Motor neuron (in vitro differentiated cells): ENCODE data around the gene RUNX1. TPM values are rescaled to one million over a fixed set of nuclear protein-coding genes. Genes with fewer than 3 reads are reported as not detected.

Experiments used
- ATAC-seq, 8 experiments: fragments of 200-7000 bp; cut with Tn5 transposase; replicated peaks in 6 of 8; 2 replicates each; pipeline ENCODE4 v1.8.0; 2021; ENCODE audit warnings: mild to moderate bottlenecking in 8 of 8, moderate library complexity in 8 of 8
- H3K27ac ChIP-seq, 2 donors: fragments of 250-450 bp; sonication (Bioruptor Pico); 2 replicates each; pipeline ENCODE4 v1.9.0; 2021; ENCODE audit warnings: antibody characterized with exemption in 2 of 2, mild to moderate bottlenecking in 2 of 2, moderate library complexity in 1 of 2
- H3K4me1 ChIP-seq, 2 donors: fragments of 250-450 bp; sonication (Bioruptor Pico); replicated peaks in 1 of 2; 2 replicates each; pipeline ENCODE4 v1.6.1; 2021; ENCODE audit warnings: antibody characterized with exemption in 2 of 2, mild to moderate bottlenecking in 2 of 2, moderate library complexity in 1 of 2
- H3K4me3 ChIP-seq, 5 donors: fragments of 250-450 bp; sonication (Bioruptor Pico); 2 replicates each; pipeline ENCODE4 v1.9.0; 2021; ENCODE audit warnings: antibody characterized with exemption in 5 of 5, mild to moderate bottlenecking in 5 of 5, moderate library complexity in 4 of 5
- WGBS, 10 experiments: fragments of 450-650 bp; shearing (Covaris generic); methylation state at CpG; one replicate each; pipeline ENCODE4 v1.0.0; 2022; 5-methylcytosine and 5-hydroxymethylcytosine counted together
- in situ Hi-C, 9 experiments: fragments of 400-800 bp; cut with MboI; loops; one replicate each; pipeline ENCODE4 v1.15.0; 2021; ENCODE audit warnings: low sequenced_read_pairs in 9 of 9, low pct_unique_long_range_greater_than_20kb in 2 of 9; ENCODE audit not compliant: unreplicated experiment in 9 of 9
- total RNA-seq, 8 experiments: library from RNA; unstranded; fragments of 300-600 nt; gene quantifications; 2 replicates each; pipeline versions ENCODE4 v1.2.3 to v1.2.4, GENCODE V29; 2022

Gene RUNX1
- total RNA-seq, 8 experiments from 2014 or later = 0.05 to 49.0 (median 3.6) TPM

DNA sequence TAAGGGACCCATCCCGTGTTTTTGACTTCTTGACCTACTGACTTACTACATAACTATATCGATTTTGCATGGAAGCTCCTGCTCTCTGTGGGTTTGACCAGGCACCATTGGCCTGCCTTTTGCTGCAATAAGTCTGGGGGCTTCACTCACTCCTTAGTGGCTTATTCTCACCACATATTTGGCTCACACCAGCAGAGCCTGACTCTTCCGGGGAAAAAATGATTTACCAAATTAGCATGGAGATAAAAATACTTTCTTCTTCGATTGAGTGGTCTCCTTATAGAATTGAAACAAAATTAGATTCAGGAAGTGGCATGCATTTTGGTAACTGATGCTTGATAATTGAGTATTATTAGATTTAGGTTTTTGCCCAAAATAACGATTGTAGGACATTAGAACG, 129.7 kb downstream of the RUNX1 start:
- no peak overlapping the region for H3K27ac ChIP-seq
- no peaks in the 10 kb centered on the region for H3K4me1 ChIP-seq
- in situ Hi-C loops = no loop called here
- ATAC-seq = no peak
- 21 to 94% (median 57%) methylated on average over 2 to 6 of the region's 6 CpGs for WGBS, 10 experiments
- H3K4me3 ChIP-seq = no peak overlapping the region

DNA sequence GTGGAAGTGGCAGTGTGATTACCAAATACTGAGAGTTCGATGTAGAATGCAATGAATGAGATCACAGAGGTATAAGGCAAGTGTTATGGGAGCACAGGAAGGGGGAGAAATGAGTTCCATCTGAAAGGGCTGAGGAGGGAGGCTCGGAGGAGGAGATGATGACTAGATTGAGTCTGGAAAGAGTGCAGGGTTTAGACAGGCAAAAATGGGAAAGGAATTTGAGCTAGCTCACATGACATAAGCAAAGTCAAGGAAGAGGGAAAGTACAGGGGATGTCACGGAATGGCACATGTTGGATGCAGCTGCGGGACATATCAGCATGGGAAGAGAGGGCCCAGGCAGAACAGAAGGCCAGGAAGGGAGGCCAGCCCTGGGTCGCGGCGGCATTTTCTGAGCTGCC, 132.7 kb downstream of the RUNX1 start:
- in situ Hi-C loops = no loop called here
- peak in 1 of 8 experiments; percentile 19 for ATAC-seq
- no peak overlapping the region for H3K27ac ChIP-seq
- peaks cover 0 to 2% of the 10 kb centered on the region in 2 donors for H3K4me1 ChIP-seq
- H3K4me3 ChIP-seq = no peak overlapping the region
- 8 to 97% (median 50%) methylated on average over 1 to 7 of the region's 7 CpGs; no CpG with 5 or more reads in 1 of the 10 experiments for WGBS, 10 experiments

DNA sequence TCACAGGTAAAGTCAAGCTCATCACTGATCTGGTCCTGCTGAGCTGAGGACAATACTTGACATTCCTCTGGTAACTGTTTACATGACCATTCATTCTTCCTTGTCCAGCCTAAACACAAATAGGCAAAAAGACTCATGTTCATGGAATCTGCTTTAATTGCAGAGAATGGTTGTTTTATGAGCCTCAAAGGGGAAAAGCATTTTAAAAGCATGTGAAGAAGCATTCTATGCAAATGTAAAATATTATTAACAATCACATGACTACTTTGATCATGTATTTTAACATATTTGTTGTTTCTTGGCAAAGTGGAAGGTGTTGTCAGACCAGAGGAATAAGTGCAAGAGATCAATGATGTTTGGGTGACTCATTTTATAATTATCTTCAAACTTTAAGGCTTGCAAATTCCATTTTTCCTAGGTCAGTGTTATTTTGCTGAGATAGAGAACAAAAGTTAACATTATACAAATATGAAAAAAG, 133.7 kb downstream of the RUNX1 start:
- Histone ChIP-seq H3K4me1 (peaks cover 0 to 2% of the 10 kb centered on the region in 2 donors), H3K4me3 (no peak overlapping the region), H3K27ac (no peak overlapping the region)
- peak in 2 of 8 experiments; percentile 26 to 62 for ATAC-seq
- in situ Hi-C loops = no loop called here

DNA sequence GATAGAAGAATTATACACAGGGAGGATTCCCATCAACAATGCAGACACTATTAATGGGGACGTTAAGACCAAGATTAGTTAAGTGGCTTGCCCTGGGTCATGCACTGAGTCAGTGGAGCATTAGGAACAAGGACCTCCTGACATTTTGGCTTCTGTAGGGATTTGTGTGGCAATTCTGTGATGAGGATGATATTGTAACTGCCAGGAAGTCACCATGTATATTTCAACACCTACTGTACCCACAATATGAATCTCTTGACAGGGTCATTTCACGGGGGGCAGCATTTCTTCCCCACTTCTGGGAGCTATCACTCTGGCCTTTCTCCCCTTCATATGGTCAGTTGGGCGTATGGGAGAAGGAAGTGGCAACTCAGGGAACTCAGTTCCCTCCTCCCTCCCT, 134.9 kb downstream of the RUNX1 start:
- Histone ChIP-seq H3K4me3 (no peak overlapping the region), H3K27ac (no peak overlapping the region), H3K4me1 (peaks cover 0 to 8% of the 10 kb centered on the region in 2 donors)
- ATAC-seq = no peak
- in situ Hi-C loops = no loop called here
- WGBS, 10 experiments = 0 to 90% (median 46%) methylated on average over 1 to 2 of the region's 3 CpGs; no CpG with 5 or more reads in 5 of the 10 experiments

DNA sequence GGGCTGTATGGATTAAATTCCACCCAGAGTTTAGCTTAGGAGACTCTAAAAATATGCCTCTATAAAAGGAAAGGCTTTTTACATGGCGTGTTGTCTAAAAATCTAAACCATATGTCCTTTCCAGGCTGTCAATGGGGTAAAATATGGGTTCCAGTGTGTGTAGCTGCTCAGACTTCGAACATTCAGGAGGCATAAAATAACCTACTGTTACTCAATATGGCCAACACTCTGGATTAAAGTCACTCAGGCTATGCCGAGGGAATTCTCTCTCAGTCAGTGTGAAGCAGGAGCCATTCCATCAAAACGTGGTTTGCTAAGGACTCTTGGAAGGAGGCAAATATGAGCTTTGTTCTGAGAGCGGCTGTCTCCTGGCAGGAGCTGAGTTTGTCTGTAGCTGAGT, 135.3 kb downstream of the RUNX1 start:
- Histone ChIP-seq H3K4me3 (no peak overlapping the region), H3K27ac (no peak overlapping the region), H3K4me1 (peaks cover 0 to 8% of the 10 kb centered on the region in 2 donors)
- ATAC-seq = no peak
- in situ Hi-C loops = no loop called here
- 3 to 89% (median 50%) methylated on average over 2 to 5 of the region's 5 CpGs for WGBS, 10 experiments

DNA sequence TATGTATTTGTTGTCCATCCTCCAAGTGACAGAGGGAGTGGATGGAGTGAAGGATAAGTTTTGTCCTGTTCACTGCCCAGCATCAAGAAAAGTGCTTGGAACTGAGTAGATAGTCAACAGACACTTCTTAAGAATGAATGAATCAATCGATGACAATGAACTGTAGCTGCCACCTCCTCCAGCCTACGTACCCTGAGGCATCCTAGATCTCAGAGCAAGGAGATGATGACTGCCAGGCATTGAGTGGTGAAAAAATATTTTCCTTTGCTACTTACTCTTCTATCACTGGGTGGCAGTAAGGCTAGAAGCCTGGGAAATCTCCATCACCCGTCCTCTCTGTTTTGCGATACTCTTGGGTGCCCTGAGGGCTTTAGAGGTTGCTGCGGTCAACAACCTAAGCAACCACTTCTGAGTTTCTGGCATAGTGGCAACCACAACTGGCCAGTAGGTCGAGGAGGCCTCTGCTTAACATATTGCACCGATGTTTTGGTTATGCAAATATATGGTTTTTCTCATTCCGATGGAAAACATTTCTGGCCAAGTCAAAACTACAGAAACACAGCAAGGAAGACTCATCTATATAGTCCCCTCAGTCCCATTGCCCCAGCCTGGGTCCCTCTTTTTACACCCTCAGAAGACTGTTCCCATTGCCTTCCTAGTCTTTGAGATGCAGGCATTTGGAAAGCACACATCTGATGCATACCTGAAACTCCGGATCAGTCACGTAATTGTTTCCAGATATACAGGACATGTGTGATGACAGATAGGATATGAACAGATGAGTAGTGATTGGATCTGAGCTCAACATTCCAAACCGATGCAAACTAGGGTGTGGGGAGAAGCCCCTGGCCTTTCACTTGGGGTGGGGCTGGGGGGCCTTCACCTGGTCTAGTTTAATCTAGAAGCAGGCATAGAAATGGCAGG, 136.8 kb downstream of the RUNX1 start:
- peak in 3 of 8 experiments; percentile 20 to 46 (median 30) for ATAC-seq
- Histone ChIP-seq H3K4me1 (peaks cover 0 to 8% of the 10 kb centered on the region in 2 donors), H3K27ac (no peak overlapping the region), H3K4me3 (no peak overlapping the region)
- in situ Hi-C loops = no loop called here
- WGBS, 10 experiments = 69 to 100% (median 82%) methylated on average over 1 to 8 of the region's 11 CpGs; no CpG with 5 or more reads in 2 of the 10 experiments

DNA sequence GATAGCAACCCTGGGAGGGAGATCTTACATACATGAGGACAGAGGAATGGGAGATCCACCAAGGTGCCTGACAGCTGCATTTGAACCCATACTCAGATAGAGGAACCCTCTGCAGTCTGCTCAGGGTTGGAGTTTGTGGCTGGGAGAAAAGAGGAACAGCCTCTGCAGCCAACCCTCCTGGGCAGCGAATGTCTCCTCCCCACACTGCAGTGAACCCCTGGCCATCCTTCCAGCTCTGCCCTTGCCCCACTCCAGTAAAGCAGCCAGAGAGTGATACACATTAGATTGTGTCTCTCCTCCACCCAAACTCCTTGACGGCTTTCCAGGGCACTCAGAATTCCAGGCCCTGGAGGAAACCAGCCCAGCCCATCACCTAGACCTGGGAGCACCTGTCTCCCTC, 137.7 kb downstream of the RUNX1 start:
- in situ Hi-C loops = no loop called here
- H3K27ac ChIP-seq = no peak overlapping the region
- ATAC-seq = no peak
- WGBS, 10 experiments = 67 to 83% methylated on average over 1 of the region's 2 CpGs; no CpG with 5 or more reads in 8 of the 10 experiments
- H3K4me1 ChIP-seq = peaks cover 0 to 8% of the 10 kb centered on the region in 2 donors
- H3K4me3 ChIP-seq = no peak overlapping the region

DNA sequence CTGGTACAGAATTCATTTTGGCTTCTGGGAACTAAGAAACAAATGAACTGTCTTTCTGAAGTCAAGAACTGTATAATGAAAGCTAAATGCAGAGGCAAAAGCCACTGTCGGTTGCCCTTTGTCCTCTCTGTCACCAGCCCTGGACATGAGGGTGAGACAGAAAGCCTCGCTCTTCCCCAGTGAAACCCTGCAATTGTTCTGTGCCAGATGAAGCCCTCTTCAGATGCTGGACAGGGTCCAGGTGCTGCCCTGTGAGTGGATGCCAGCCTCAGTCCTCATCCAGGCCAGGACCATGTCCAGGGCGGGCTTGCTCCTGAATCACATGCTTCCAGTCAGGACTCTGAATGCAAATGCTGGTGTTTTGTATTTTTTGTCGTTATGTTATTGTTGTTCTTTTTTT, 138.7 kb downstream of the RUNX1 start:
- H3K4me1 ChIP-seq = peaks cover 0 to 8% of the 10 kb centered on the region in 2 donors
- ATAC-seq = no peak
- H3K4me3 ChIP-seq = no peak overlapping the region
- 56 to 97% (median 70%) methylated on average over 1 to 4 of the region's 4 CpGs; no CpG with 5 or more reads in 1 of the 10 experiments for WGBS, 10 experiments
- in situ Hi-C loops = no loop called here
- H3K27ac ChIP-seq = no peak overlapping the region

DNA sequence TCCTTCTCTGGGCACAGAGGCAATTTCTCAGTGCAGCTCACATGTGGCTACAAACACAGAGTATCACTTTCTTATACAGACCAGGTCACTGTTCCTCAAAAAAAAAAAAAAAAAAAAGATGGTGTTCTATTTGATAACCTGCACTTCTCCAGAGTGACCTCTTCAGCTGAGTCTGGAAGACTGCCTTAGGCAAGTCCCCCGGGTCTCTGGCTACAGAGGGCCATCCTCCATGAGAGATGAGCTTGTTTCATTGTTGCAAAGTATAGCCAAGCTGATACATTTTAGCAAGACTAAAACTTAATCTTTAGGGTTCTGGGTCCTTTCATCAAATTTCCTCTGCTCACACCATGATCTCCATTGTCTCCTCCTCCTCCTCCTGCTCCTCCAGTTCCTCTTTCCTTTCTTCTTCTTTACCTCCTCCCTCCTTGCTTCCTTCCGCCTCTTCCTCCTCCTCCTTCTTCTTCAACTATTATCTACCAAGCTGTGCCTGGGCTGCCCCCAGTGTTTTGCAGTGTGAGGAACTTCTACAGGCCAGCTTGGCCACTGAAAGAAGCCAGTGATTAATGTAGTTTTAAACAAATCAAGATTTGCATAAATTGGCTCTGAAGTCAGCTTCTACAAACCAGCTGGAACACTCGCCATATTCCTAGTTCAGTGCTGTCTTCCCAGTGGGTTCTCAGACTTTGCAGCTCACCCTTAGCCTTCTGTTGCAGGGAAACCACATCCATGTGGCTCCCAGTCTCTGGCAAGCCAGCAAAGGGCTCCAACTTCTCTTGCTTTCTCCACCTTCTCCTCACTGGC, 139.4 kb downstream of the RUNX1 start:
- Histone ChIP-seq H3K4me3 (no peak overlapping the region), H3K4me1 (peaks cover 0 to 8% of the 10 kb centered on the region in 2 donors), H3K27ac (no peak overlapping the region)
- 0 to 90% (median 54%) methylated on average over 1 to 3 of the region's 3 CpGs; no CpG with 5 or more reads in 1 of the 10 experiments for WGBS, 10 experiments
- in situ Hi-C loops = no loop called here
- ATAC-seq = no peak

DNA sequence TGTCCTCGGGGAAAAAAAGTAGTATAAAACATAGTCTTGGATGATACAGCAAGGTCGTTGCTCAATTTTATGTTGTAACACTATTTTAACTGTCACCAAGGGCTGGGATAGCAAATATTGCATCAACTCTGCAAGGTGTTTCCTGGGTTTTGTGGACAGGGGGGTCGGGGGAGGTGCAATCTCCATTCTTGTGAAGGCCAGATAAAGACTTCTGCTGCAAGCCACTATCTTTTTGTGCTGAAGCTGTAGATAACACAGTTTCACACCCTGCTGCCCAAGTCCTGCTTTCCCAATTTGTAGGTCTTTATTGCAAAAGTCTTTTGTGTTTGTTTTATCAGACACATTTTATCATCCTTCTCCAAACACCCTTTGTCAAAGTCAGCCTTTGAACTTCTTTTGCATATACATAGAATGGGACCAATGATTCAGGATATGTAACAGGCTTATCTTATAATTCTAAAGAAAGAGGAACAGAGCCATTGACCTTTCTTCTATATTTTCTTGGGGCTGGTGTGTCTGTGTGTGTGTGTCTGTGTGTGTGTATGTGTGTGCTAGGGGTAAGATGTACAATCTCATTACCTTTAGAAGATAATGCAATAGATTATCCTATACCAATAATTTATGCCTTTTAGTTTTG, 140.6 kb downstream of the RUNX1 start:
- H3K4me1 ChIP-seq = peaks cover 0 to 6% of the 10 kb centered on the region in 2 donors
- peak in 1 of 8 experiments; percentile 17 for ATAC-seq
- H3K4me3 ChIP-seq = no peak overlapping the region
- no peak overlapping the region for H3K27ac ChIP-seq
- WGBS, 10 experiments = 0 to 100% (median 45%) methylated on average over 1 to 3 of the region's 3 CpGs
- in situ Hi-C loops = no loop called here

DNA sequence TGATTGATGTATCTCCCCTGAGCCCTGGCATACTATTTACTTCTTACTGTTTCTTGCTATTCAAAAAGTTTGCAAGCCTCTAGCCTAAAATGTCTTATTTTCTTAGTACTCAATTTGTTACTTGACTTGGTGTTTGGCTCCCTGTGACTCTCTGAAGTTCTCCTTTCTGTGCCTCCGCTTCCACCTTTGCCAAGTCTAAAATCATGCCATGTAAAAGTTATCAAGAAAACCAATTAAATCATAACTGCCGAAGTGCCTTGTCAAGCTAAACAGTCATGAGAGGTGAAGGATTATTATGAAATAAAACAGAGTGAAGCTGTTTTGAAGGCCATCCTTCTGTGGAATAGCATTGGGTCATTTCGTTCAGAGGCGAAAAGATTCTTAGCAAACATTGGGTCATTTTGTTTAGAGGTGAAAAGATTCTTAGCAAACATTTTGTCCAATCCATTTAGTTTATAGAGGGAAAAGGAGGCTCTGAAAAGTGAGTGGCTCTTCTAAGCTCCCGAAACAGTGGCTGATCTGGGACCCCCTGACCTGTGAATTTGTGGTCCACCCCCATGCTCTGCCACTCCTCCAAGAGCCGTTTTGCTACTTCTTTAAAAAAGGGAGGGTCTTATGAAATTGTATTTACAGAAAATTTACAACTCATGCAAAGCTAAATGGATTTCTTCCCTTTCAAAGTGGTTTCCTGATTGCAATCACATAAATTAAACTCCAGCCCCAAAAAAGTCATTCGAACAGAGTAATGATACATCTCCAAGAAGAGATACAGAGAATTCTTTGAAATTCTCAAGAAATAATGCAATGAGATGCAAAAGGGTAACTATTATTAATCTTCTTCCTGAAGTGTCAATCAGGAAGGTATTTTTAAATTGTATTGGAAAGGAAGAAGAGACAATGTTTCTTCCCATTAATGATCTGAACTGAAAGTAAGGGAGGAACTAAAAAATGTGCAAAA, 141.4 kb downstream of the RUNX1 start:
- no peak for ATAC-seq
- Histone ChIP-seq H3K27ac (no peak overlapping the region), H3K4me1 (peaks cover 0 to 6% of the 10 kb centered on the region in 2 donors), H3K4me3 (no peak overlapping the region)
- WGBS, 10 experiments = 62 to 95% (median 79%) methylated on average over 1 to 7 of the region's 7 CpGs
- in situ Hi-C loops = no loop called here

DNA sequence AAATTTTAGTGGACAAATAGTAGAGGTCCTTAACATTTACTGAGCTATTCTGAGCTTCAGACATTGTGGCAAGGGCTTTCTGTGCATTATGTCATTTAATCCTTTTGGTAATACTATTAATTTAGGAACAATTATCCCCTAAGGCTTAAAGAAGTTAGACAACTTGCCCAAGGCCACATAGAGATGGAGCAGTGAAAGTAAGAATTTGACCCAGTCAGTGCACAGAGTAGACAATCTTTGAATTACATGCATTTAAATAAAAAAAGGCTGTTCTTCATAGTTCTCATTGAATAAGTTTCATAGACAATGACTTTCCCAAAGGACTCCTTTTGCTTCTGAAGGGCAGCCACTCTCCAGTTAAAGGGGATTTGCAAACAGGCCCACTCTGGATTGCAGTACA, 142.7 kb downstream of the RUNX1 start:
- no peak overlapping the region for H3K4me3 ChIP-seq
- in situ Hi-C loops = no loop called here
- ATAC-seq = no peak
- H3K4me1 ChIP-seq = peaks cover 0 to 6% of the 10 kb centered on the region in 2 donors
- no peak overlapping the region for H3K27ac ChIP-seq
